A549 (cell line): Measurements from ENCODE around the gene AMOTL1. TPM values are rescaled to one million over a fixed set of nuclear protein-coding genes. Genes with fewer than 3 reads are reported as not detected.
A peak's percentile ranks its signal among the peaks of the same experiment; 100 is the strongest.

Experiments used
- ATAC-seq, 2 experiments: fragments of 200-7000 bp in 1 of 2; fragments of >200 bp in 1 of 2; cut with Nextera tagmentation in 1 of 2; cut with Tn5 transposase in 1 of 2; 3 replicates each; pipeline versions ENCODE4 v1.8.0 to v1.9.1; 2018 to 2020; ENCODE audit warnings: mild to moderate bottlenecking in 1 of 2, moderate library complexity in 1 of 2
- CTCF ChIA-PET: fragments of 300-600 bp; sonication (Branson Sonifier 250); formaldehyde crosslinking; extraction: SDS; loops from one replicate; lab custom pipeline; 2021; ENCODE audit warnings: antibody characterized with exemption, inconsistent platforms; lab: Yijun Ruan, JAX
- POLR2A ChIA-PET: fragments of 350-600 bp; formaldehyde crosslinking; extraction: SDS; loops from one replicate; lab custom pipeline; 2021; ENCODE audit warnings: antibody characterized with exemption, inconsistent platforms; lab: Yijun Ruan, JAX
- DNase-seq, 2 experiments: peaks; one replicate each; pipeline versions ENCODE4 v3.0.0 to v3.0.0-alpha.2; 2011 to 2016; ENCODE audit warnings: low read depth in 1 of 2, low spot score in 1 of 2
- FAIRE-seq: peaks from 2 replicates; lab custom pipeline; 2011; peaks lifted over from hg19 to GRCh38; lab: Jason Lieb, UNC
- H3K27ac ChIP-seq, 2 experiments: fragments of >200 bp; sonication (Bioruptor Twin); formaldehyde crosslinking; 3 replicates each; pipeline ENCODE4 v1.5.1; 2016 to 2017
- H3K4me1 ChIP-seq: fragments of >200 bp; sonication (Bioruptor Twin); formaldehyde crosslinking; 3 replicates; pipeline ENCODE4 v1.6.1; 2016
- H3K4me2 ChIP-seq: fragments of >200 bp; sonication (Bioruptor Twin); formaldehyde crosslinking; 3 replicates; pipeline ENCODE4 v1.6.1; 2016
- H3K4me3 ChIP-seq: fragments of >200 bp; sonication (Bioruptor Twin); formaldehyde crosslinking; 3 replicates; pipeline ENCODE4 v1.5.1; 2016
- H3K9me3 ChIP-seq: fragments of >200 bp; sonication (Bioruptor Twin); formaldehyde crosslinking; 3 replicates; pipeline ENCODE4 v1.6.1; 2016
- CBX8 ChIP-seq: fragments of 200-600 bp; sonication (generic); IDR thresholded peaks from 2 replicates; pipeline ENCODE4 v1.6.1; 2016
- CHD2 ChIP-seq: fragments of 150-350 bp; IDR thresholded peaks from 2 replicates; pipeline ENCODE4 v1.6.1; 2014; ENCODE audit warnings: low read length; ENCODE audit not compliant: partially characterized antibody
- EHMT2 ChIP-seq: fragments of 200-600 bp; sonication (generic); IDR thresholded peaks from 2 replicates; pipeline ENCODE4 v1.6.1; 2016; ENCODE audit warnings: antibody characterized with exemption, low read depth, mild to moderate bottlenecking, moderate library complexity
- ESRRA ChIP-seq: fragments of 150-350 bp; IDR thresholded peaks from 2 replicates; pipeline ENCODE4 v1.6.1; 2014; ENCODE audit warnings: mild to moderate bottlenecking, low read length, borderline replicate concordance
- FOXS1 ChIP-seq: fragments of 250-450 bp; sonication (Bioruptor Pico); IDR thresholded peaks from 2 replicates; pipeline ENCODE4 v1.5.0; 2020; ENCODE audit warnings: mild to moderate bottlenecking, moderate library complexity
- HDAC2 ChIP-seq: fragments of 200-600 bp; sonication (generic); IDR thresholded peaks from 2 replicates; pipeline ENCODE4 v1.6.1; 2016
- HES2 ChIP-seq: fragments of >200 bp; sonication (Bioruptor Twin); formaldehyde crosslinking; IDR thresholded peaks from 2 replicates; pipeline ENCODE4 v1.6.1; 2016
- HEYL ChIP-seq: fragments of 250-450 bp; sonication (Bioruptor Pico); IDR thresholded peaks from 2 replicates; pipeline ENCODE4 v1.8.0; 2021; ENCODE audit warnings: mild to moderate bottlenecking, moderate library complexity
- HOXA7 ChIP-seq: fragments of 250-450 bp; sonication (Bioruptor Pico); IDR thresholded peaks from 2 replicates; pipeline ENCODE4 v1.5.0; 2020; ENCODE audit warnings: mild to moderate bottlenecking, moderate library complexity
- JUN ChIP-seq, 2 experiments: fragments of >200 bp; sonication (Bioruptor Twin); formaldehyde crosslinking; IDR thresholded peaks; 2 replicates in 1 of 2; 3 replicates in 1 of 2; pipeline ENCODE4 v1.6.1; 2016 to 2017
- MAFK ChIP-seq: fragments of 450-650 bp; IDR thresholded peaks from 2 replicates; pipeline ENCODE4 v1.6.1; 2014; ENCODE audit not compliant: partially characterized antibody
- MAZ ChIP-seq: fragments of 150-350 bp; IDR thresholded peaks from 2 replicates; pipeline ENCODE4 v1.6.1; 2014; ENCODE audit warnings: antibody characterized with exemption, low read depth, low read length, borderline replicate concordance
- RARB ChIP-seq: fragments of 250-450 bp; sonication (Bioruptor Pico); IDR thresholded peaks from 2 replicates; pipeline ENCODE4 v1.8.0; 2021; ENCODE audit warnings: mild to moderate bottlenecking, moderate library complexity
- REST ChIP-seq: fragments of 200-600 bp; sonication (generic); IDR thresholded peaks from 2 replicates; pipeline ENCODE4 v1.6.1; 2016; ENCODE audit warnings: antibody characterized with exemption, mild to moderate bottlenecking, moderate library complexity
- RFX5 ChIP-seq: fragments of 450-650 bp; IDR thresholded peaks from 2 replicates; pipeline ENCODE4 v1.7.1; 2014; ENCODE audit warnings: antibody characterized with exemption, mild to moderate bottlenecking, moderate library complexity
- SMC3 ChIP-seq: fragments of >200 bp; sonication (Bioruptor Twin); formaldehyde crosslinking; IDR thresholded peaks from 3 replicates; pipeline ENCODE4 v1.6.1; 2018; ENCODE audit warnings: inconsistent platforms
- TFCP2L1 ChIP-seq: fragments of 250-450 bp; sonication (Bioruptor Pico); IDR thresholded peaks from 2 replicates; pipeline ENCODE4 v1.5.0; 2021; ENCODE audit warnings: mild to moderate bottlenecking
- TP53 ChIP-seq: fragments of 250-450 bp; sonication (Bioruptor Pico); IDR thresholded peaks from 2 replicates; pipeline ENCODE4 v1.5.0; 2021; ENCODE audit warnings: mild to moderate bottlenecking, moderate library complexity
- ZFP36 ChIP-seq: fragments of 450-650 bp; IDR thresholded peaks from 2 replicates; pipeline ENCODE4 v1.6.1; 2014; ENCODE audit warnings: borderline replicate concordance; ENCODE audit not compliant: partially characterized antibody
- WGBS: methylation state at CpG from one replicate; pipeline ENCODE4 v1.1.6; 2017; ENCODE audit errors: missing lambda C conversion rate; 5-methylcytosine and 5-hydroxymethylcytosine counted together
- polyA plus RNA-seq, 4 experiments: library from polyadenylated mRNA; depleted of rRNA in 3 of 4; stranded (reverse); fragments of >200 nt; fragmentation: RNase III in 1 of 4; extraction: RNeasy Plus Mini Kit Qiagen cat#74134 plus additional on column Dnase treatment in 1 of 4; gene quantifications; 2 replicates in 3 of 4; 3 replicates in 1 of 4; pipeline ENCODE4 v1.2.3, GENCODE V29; 2011 to 2017
- TF ChIP-seq, protein P1 (sequence below): fragments of 450-650 bp; IDR thresholded peaks from 2 replicates; pipeline ENCODE4 v1.6.1; 2014; ENCODE audit warnings: antibody characterized with exemption

The AMOTL1 gene
- polyA plus RNA-seq, 2 of the 4 experiments (the other 2 are of a cell fraction), result 3.9 to 12.2 TPM

DNA sequence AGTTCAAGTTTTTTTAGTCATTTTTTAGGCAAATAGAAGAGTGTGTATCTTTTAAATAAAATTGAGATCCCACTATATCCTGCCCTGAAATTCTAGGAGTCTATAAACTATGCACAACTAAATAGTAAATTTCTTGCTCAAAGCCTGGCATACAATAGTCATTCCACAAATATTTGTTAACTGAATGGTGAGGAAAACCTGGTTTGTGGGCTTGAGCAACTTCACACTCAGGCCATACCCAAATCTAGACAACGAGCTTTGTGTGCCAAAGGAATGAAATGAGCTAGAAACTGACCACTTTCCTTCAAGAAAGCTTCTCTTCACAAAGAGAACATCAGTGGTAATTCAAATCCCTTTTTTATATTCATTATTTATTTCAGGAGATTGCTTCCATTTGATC is 39.6 kb upstream of the AMOTL1 start:
- ChIA-PET POLR2A (no interaction called here), CTCF (interaction anchor here (1.3 kb wide), 2 partner anchors 12 to 13 kb away, joined by 3 to 5 read pairs; no protein-coding TSS in a partner anchor)
- TF ChIP-seq RFX5 (no peak), TP53 (CRISPR knock-in tag) (no peak), CHD2 (no peak)
- no peak overlapping the region for H3K27ac ChIP-seq
- FAIRE-seq (no peak), DNase-seq (no peak), ATAC-seq (no peak)
- no peaks in the 10 kb centered on the region for H3K9me3 ChIP-seq
- no peak overlapping the region for H3K4me2 ChIP-seq
- H3K4me3 ChIP-seq, result no peak overlapping the region
- 44% methylated on average over 1 of the region's 1 CpG for WGBS
- peaks cover 30% of the 10 kb centered on the region for H3K4me1 ChIP-seq

DNA sequence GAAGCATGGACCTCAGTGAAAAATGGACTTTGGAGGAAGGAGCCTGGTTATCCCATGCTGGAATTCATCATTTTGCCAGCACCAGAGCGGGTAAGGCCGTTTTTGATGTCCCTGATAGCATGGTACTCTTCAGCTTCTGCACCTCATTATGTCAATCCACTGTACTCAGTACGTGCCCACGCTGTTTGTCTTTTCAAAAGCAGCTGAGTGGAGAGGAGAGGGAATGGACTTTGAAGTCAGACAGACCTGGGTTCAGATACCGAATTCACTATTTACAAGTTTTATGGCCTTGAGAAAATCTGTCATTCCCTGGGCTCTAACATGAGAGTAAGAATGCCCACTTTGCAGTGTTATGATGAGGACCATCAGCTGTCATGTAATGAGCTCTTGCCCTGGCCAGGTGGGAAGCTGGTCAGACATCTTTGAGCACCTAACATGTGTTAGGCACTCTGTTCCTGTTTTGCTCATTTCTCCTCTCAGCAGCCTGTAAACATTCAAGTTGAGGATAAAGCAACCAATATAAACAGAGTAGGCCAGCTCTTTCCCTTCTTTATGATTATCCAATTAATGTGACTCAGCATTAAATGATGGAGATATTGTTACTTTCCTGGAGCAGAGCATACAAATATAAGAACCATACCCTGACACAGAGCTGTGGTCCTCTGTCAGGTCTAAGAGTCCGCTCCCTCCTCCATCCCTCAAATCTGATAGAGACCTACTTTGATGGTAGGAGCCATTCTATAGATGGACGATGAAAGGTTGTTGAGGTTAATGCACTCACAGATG is 39.0 kb upstream of the AMOTL1 start:
- Histone ChIP-seq H3K4me1 (peaks cover 36% of the 10 kb centered on the region), H3K9me3 (no peaks in the 10 kb centered on the region), H3K4me3 (no peak overlapping the region), H3K4me2 (no peak overlapping the region), H3K27ac (no peak overlapping the region; a peak in 1 of 6 replicates)
- no peak for FAIRE-seq
- 92% methylated on average over 7 of the region's 7 CpGs for WGBS
- DNase-seq, result no peak
- CTCF ChIA-PET, result interaction anchor here (0.8 to 1.3 kb wide), 3 partner anchors 11 to 35 kb away, joined by 3 to 5 read pairs (median 3); no protein-coding TSS in a partner anchor
- POLR2A ChIA-PET, result no interaction called here
- ATAC-seq, result no peak
- TF ChIP-seq HDAC2 (no peak), ESRRA (no peak), MAFK (peak; percentile 74), SMC3 (no peak), TFCP2L1 (CRISPR knock-in tag) (no peak), HES2 (no peak)
- TF ChIP-seq, protein P1, sequence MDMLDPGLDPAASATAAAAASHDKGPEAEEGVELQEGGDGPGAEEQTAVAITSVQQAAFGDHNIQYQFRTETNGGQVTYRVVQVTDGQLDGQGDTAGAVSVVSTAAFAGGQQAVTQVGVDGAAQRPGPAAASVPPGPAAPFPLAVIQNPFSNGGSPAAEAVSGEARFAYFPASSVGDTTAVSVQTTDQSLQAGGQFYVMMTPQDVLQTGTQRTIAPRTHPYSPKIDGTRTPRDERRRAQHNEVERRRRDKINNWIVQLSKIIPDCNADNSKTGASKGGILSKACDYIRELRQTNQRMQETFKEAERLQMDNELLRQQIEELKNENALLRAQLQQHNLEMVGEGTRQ, result no peak

DNA sequence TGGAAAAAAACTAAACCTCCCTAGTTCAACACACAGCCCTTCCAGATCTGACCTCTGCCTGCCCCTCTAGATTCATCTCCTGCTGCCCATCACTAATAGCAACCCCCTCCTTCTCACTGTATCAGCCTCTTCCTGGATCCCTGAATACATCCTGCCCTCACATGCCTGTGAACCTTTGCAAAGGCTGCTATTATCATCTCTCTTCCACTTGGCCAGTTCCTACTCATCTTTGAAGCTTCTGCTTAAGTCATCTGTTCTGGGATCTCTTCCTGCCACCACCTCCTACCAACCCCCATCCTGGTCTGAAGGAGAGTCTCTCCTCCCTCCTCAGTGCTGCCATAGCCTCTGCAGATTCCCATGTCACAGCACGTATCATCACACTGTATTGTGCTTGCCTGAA is 38.0 kb upstream of the AMOTL1 start:
- TF ChIP-seq CBX8 (no peak), ZFP36 (no peak), JUN (IDR thresholded peaks at IDR 0.05) (no peak), HOXA7 (no peak), HEYL (CRISPR knock-in tag) (no peak), HDAC2 (no peak), MAZ (no peak), RARB (CRISPR knock-in tag) (no peak), EHMT2 (no peak), FOXS1 (CRISPR knock-in tag) (no peak), REST (no peak)
- FAIRE-seq, result no peak
- 92% methylated on average over 1 of the region's 1 CpG for whole genome bisulfite sequencing
- Histone ChIP-seq H3K9me3 (no peaks in the 10 kb centered on the region), H3K4me2 (no peak overlapping the region), H3K4me3 (no peak overlapping the region), H3K27ac (peak overlapping the region in 1 of 2 experiments; percentile 28; a peak in 1 of 6 replicates), H3K4me1 (peaks cover 46% of the 10 kb centered on the region)
- CTCF ChIA-PET, result no interaction called here
- ATAC-seq, result no peak
- POLR2A ChIA-PET, result no interaction called here
- DNase-seq, result no peak
